ENCODE results near the gene CERS6.

CERS6 gene

GRCh38 chr2:168560817-168561499, 104.9 kb downstream of the CERS6 start:
- H3K4me3 ChIP-seq (replicated peaks in 1 of 2; ENCODE audit: low read depth in 2 of 2, low read length in 2 of 2) = no peak overlapping the region
- peak in 1 of 2 donors; percentile 15 for DNase-seq (ENCODE audit: low read depth in 2 of 2)
- TF ChIP-seq CTCF (IDR thresholded peaks at IDR 0.05; ENCODE audit: low read depth, low read length) = no peak

- no peak overlapping the region for H3K4me3 ChIP-seq (replicated peaks in 1 of 2; ENCODE audit: low read depth in 2 of 2, low read length in 2 of 2)
- DNase-seq (ENCODE audit: low read depth in 2 of 2) = no peak
- TF ChIP-seq CTCF (IDR thresholded peaks at IDR 0.05; ENCODE audit: low read depth, low read length) = no peak
Observed at GRCh38 chr2:168561991-168562390, 105.9 kb downstream of the CERS6 start.

GRCh38 chr2:168562971-168563370, 106.9 kb downstream of the CERS6 start:
- no peak for TF ChIP-seq CTCF (IDR thresholded peaks at IDR 0.05; ENCODE audit: low read depth, low read length)
- H3K4me3 ChIP-seq (replicated peaks in 1 of 2; ENCODE audit: low read depth in 2 of 2, low read length in 2 of 2) = no peak overlapping the region
- DNase-seq (ENCODE audit: low read depth in 2 of 2) = no peak

- no peak overlapping the region for H3K4me3 ChIP-seq (replicated peaks in 1 of 2; ENCODE audit: low read depth in 2 of 2, low read length in 2 of 2)
- peak; percentile 17 to 20 for DNase-seq (ENCODE audit: low read depth in 2 of 2)
- TF ChIP-seq CTCF (IDR thresholded peaks at IDR 0.05; ENCODE audit: low read depth, low read length) = no peak
Observed at GRCh38 chr2:168564641-168565040, 108.6 kb downstream of the CERS6 start.

- DNase-seq (ENCODE audit: low read depth in 2 of 2) = peak; percentile 73 to 88
- no peak overlapping the region for H3K4me3 ChIP-seq (replicated peaks in 1 of 2; ENCODE audit: low read depth in 2 of 2, low read length in 2 of 2)
- no peak for TF ChIP-seq CTCF (IDR thresholded peaks at IDR 0.05; ENCODE audit: low read depth, low read length)
Observed at GRCh38 chr2:168565112-168565511, 109.0 kb downstream of the CERS6 start.

- peak in 1 of 2 donors; percentile 9 for DNase-seq (ENCODE audit: low read depth in 2 of 2)
- no peak overlapping the region for H3K4me3 ChIP-seq (replicated peaks in 1 of 2; ENCODE audit: low read depth in 2 of 2, low read length in 2 of 2)
- no peak for TF ChIP-seq CTCF (IDR thresholded peaks at IDR 0.05; ENCODE audit: low read depth, low read length)
Observed at GRCh38 chr2:168565512-168565911, 109.4 kb downstream of the CERS6 start.

Data from cardiac fibroblast (primary cell).